ENCODE measurements around the gene FIP1L1. TPM values are rescaled to one million over a fixed set of nuclear protein-coding genes. Genes with fewer than 3 reads are reported as not detected.

FIP1L1 gene
- total RNA-seq, 3 donors from 2014 or later: 74.8 to 84.5 (median 80.0) TPM

GRCh38 chr4:53476232-53477037, 99.0 kb downstream of the FIP1L1 start:
- Mint-ChIP-seq H3K9me3 (peaks cover 12% of the 10 kb centered on the region), H3K27me3 (ENCODE audit: low read depth) (no peaks in the 10 kb centered on the region), H3K4me3 (no peak overlapping the region), H3K36me3 (ENCODE audit: insufficient read depth) (no peaks in the 10 kb centered on the region), H3K4me1 (ENCODE audit: low read depth) (no peaks in the 10 kb centered on the region)
- ATAC-seq: no peak
- DNase-seq: no peak

DNA sequence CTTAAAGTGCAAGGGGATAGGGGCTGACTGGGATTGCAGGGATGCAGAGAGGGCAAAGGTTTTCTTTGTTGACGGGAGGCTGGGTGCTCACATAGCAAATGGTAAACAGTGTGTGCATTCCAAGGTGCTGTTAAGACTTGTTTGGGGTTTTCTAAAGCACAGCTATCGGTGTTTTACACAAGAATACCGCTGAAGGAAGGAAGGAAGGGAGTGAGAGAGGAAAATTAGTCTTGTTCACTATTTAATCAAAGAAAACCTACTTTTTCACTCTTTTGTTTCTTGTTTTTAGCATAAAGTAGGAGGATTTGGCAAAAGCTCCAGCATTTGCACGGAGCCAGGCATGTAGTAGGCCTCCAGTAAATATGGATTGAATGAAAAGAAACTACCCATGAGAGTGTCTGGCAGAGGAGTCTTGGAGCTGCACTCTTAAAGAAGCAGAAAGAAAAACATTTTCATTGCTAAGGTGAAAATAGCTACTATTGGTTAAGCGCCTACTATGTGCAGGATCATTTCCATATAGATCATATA, 99.7 kb downstream of the FIP1L1 start:
- Mint-ChIP-seq H3K4me1 (ENCODE audit: low read depth) (no peaks in the 10 kb centered on the region), H3K36me3 (ENCODE audit: insufficient read depth) (no peaks in the 10 kb centered on the region), H3K9me3 (peaks cover 12% of the 10 kb centered on the region), H3K4me3 (no peak overlapping the region), H3K27me3 (ENCODE audit: low read depth) (peaks cover 4% of the 10 kb centered on the region)
- no peak for ATAC-seq
- no peak for DNase-seq

GRCh38 chr4:53477636-53478035, 100.2 kb downstream of the FIP1L1 start:
- no peaks in the 10 kb centered on the region for H3K4me1 Mint-ChIP-seq (ENCODE audit: low read depth)
- no peak for DNase-seq
- peaks cover 10% of the 10 kb centered on the region for H3K9me3 Mint-ChIP-seq
- peaks cover 8% of the 10 kb centered on the region for H3K27me3 Mint-ChIP-seq (ENCODE audit: low read depth)
- H3K4me3 Mint-ChIP-seq: no peak overlapping the region
- no peak for ATAC-seq
- no peaks in the 10 kb centered on the region for H3K36me3 Mint-ChIP-seq (ENCODE audit: insufficient read depth)

GRCh38 chr4:53478671-53479456, 101.4 kb downstream of the FIP1L1 start:
- Mint-ChIP-seq H3K36me3 (ENCODE audit: insufficient read depth) (no peaks in the 10 kb centered on the region), H3K4me3 (no peak overlapping the region), H3K4me1 (ENCODE audit: low read depth) (no peaks in the 10 kb centered on the region), H3K27me3 (ENCODE audit: low read depth) (peaks cover 12% of the 10 kb centered on the region), H3K9me3 (no peaks in the 10 kb centered on the region)
- ATAC-seq: no peak
- no peak for DNase-seq

DNA sequence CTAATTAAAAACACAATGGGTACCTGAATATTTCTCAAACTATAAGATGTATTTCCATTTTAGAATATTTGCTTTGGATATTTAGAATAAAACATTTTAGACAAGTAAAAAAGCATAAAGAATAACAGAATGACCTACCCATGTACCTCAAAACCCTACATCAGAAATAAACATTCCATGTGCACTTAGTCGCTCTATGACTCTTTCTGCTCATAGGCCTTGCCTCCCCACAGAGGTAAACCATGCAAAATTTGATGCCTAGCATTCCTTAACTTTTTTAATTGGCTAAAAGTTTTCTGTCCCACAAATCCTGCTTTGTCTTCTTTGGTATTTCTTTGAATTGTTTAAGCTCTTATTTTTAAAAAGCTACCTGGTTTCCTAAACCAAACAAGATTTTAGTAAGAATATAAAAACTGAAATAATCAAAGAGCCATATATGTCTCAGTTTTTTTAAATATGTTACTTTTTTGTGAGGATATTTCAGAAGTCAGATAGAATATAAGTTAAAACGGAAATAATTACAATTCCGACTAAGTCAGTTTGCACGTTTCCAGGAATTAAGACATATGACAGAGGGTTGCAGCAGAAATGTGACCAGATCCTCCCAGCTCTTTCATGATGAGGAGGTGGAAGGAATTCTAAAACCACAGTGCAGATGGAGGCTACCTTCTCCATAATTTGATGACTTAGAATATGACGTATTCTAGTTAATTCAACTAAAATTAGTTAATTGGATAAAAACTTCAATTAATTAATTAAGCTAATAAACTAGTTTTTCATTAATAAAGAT, 102.5 kb downstream of the FIP1L1 start:
- H3K27me3 Mint-ChIP-seq (ENCODE audit: low read depth): peaks cover 12% of the 10 kb centered on the region
- DNase-seq (no peak), ATAC-seq (no peak)
- no peaks in the 10 kb centered on the region for H3K4me1 Mint-ChIP-seq (ENCODE audit: low read depth)
- H3K36me3 Mint-ChIP-seq (ENCODE audit: insufficient read depth): no peaks in the 10 kb centered on the region
- H3K4me3 Mint-ChIP-seq: no peak overlapping the region
- no peaks in the 10 kb centered on the region for H3K9me3 Mint-ChIP-seq

DNA sequence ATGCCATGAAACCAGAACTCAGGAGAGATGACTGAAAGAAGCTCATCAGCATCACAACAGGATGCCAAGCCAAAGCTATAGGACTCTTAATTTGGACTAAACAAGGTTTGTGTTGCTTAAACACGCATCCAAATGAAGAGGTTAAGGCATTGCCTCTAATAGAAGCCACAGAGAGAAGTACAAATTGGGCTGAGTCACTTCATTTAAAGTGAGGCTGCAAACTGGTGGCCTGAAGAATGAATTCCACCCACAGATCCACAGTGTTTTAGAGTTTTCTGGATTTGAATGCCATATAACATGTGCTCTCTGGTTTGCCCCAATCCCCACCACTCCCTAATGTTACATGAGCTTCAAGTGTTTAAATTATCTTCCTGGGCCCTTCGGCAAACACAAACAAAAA, 103.5 kb downstream of the FIP1L1 start:
- no peaks in the 10 kb centered on the region for H3K9me3 Mint-ChIP-seq

DNA sequence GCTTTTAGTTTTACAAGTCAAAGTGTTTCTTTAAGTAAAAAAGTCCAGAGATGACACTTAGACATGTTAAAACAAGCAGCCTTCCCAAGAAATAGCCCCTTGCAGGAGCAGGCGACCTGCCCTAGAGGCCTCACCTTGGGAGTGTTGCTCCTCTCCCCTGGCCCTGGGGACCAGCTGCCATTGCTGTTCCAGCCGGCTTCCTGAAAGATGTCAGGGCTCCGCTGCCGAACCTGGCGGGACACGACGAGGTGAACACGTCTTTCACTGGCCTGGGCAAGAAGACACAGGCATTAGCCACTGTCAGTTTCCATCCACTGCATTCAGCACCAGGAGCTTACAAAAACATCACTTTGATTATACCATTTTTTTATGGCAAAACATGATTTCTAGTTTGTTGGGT, 104.1 kb downstream of the FIP1L1 start:
- H3K27me3 Mint-ChIP-seq (ENCODE audit: low read depth): peaks cover 19% of the 10 kb centered on the region
- no peak for ATAC-seq

More for the DNA sequence above, 103.5 kb downstream of the FIP1L1 start:
- H3K4me1 Mint-ChIP-seq (ENCODE audit: low read depth): no peaks in the 10 kb centered on the region
- no peak for ATAC-seq
- DNase-seq: no peak
- H3K36me3 Mint-ChIP-seq (ENCODE audit: insufficient read depth): no peaks in the 10 kb centered on the region
- H3K4me3 Mint-ChIP-seq: no peak overlapping the region
- H3K27me3 Mint-ChIP-seq (ENCODE audit: low read depth): peaks cover 12% of the 10 kb centered on the region

GRCh38 chr4:53483250-53483649, 105.8 kb downstream of the FIP1L1 start:
- Mint-ChIP-seq H3K9me3 (no peaks in the 10 kb centered on the region), H3K36me3 (ENCODE audit: insufficient read depth) (no peaks in the 10 kb centered on the region), H3K4me3 (no peak overlapping the region), H3K4me1 (ENCODE audit: low read depth) (no peaks in the 10 kb centered on the region), H3K27me3 (ENCODE audit: low read depth) (peaks cover 19% of the 10 kb centered on the region)
- ATAC-seq (no peak), DNase-seq (no peak)

More for the DNA sequence above, 104.1 kb downstream of the FIP1L1 start:
- Mint-ChIP-seq H3K4me3 (no peak overlapping the region), H3K36me3 (ENCODE audit: insufficient read depth) (no peaks in the 10 kb centered on the region), H3K9me3 (no peaks in the 10 kb centered on the region), H3K4me1 (ENCODE audit: low read depth) (no peaks in the 10 kb centered on the region)
- DNase-seq: no peak

GRCh38 chr4:53484911-53485657, 107.6 kb downstream of the FIP1L1 start:
- Mint-ChIP-seq H3K4me3 (no peak overlapping the region), H3K27me3 (ENCODE audit: low read depth) (peaks cover 27% of the 10 kb centered on the region), H3K4me1 (ENCODE audit: low read depth) (no peaks in the 10 kb centered on the region), H3K36me3 (ENCODE audit: insufficient read depth) (no peaks in the 10 kb centered on the region), H3K9me3 (no peaks in the 10 kb centered on the region)
- DNase-seq (no peak), ATAC-seq (no peak)

DNA sequence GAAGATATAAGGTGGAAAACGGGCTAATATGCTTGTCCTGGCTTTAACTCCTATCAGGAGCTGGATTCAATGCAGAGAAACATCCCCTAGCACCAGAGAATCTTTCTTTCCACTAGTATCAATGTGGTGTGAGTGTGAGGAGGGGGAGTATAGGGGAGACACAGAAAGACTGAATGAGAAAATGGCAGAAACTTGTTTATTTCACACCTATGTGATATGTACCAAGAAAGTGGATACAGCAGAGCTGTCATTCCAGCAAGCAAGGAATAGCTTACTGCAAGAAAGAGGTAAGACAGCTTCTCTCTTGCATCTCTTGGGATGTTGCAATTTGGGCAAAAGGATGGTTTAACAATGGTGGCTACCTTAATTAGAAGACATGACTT, 108.2 kb downstream of the FIP1L1 start:
- Mint-ChIP-seq H3K36me3 (ENCODE audit: insufficient read depth) (no peaks in the 10 kb centered on the region), H3K4me1 (ENCODE audit: low read depth) (no peaks in the 10 kb centered on the region), H3K9me3 (no peaks in the 10 kb centered on the region), H3K4me3 (no peak overlapping the region), H3K27me3 (ENCODE audit: low read depth) (peaks cover 28% of the 10 kb centered on the region)
- ATAC-seq (no peak), DNase-seq (no peak)

DNA sequence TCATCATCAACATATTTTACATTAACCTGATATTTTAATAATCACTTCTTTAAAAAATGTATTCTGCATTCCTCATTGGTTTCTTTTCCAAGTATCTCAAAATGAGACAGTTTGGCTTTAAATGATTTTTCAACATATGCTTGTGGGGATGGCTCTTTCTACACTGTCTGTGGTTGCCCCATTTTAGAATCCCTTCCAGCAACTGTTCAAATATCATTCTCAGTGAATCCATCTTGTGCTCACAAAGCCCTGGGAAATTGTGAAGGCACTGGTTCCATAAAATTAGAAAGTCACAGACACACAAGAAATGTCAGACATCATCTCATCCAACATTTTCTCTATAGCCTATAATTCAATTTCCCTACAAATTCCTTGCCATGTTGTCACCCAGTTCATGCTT, 110.3 kb downstream of the FIP1L1 start:
- no peak for ATAC-seq
- H3K4me1 Mint-ChIP-seq (ENCODE audit: low read depth): no peaks in the 10 kb centered on the region
- H3K36me3 Mint-ChIP-seq (ENCODE audit: insufficient read depth): no peaks in the 10 kb centered on the region
- peaks cover 21% of the 10 kb centered on the region for H3K27me3 Mint-ChIP-seq (ENCODE audit: low read depth)
- DNase-seq: no peak
- H3K9me3 Mint-ChIP-seq: no peaks in the 10 kb centered on the region
- no peak overlapping the region for H3K4me3 Mint-ChIP-seq

GRCh38 chr4:53489279-53489889, 111.9 kb downstream of the FIP1L1 start:
- no peak for ATAC-seq
- peaks cover 16% of the 10 kb centered on the region for H3K27me3 Mint-ChIP-seq (ENCODE audit: low read depth)
- H3K4me1 Mint-ChIP-seq (ENCODE audit: low read depth): no peaks in the 10 kb centered on the region
- no peak for DNase-seq
- no peaks in the 10 kb centered on the region for H3K36me3 Mint-ChIP-seq (ENCODE audit: insufficient read depth)
- no peak overlapping the region for H3K4me3 Mint-ChIP-seq
- no peaks in the 10 kb centered on the region for H3K9me3 Mint-ChIP-seq

- ATAC-seq (no peak), DNase-seq (no peak)
- H3K36me3 Mint-ChIP-seq (ENCODE audit: insufficient read depth): no peaks in the 10 kb centered on the region
- no peaks in the 10 kb centered on the region for H3K9me3 Mint-ChIP-seq
- peaks cover 16% of the 10 kb centered on the region for H3K27me3 Mint-ChIP-seq (ENCODE audit: low read depth)
- H3K4me3 Mint-ChIP-seq: no peak overlapping the region
- no peaks in the 10 kb centered on the region for H3K4me1 Mint-ChIP-seq (ENCODE audit: low read depth)
Measured at GRCh38 chr4:53490161-53490956, 112.9 kb downstream of the FIP1L1 start.
